ENCODE results near the gene ITSN1.

GRCh38 chr21:33897739-33898138 is 255.4 kb downstream of the ITSN1 start:
- TF ChIP-seq CTCF (IDR thresholded peaks at IDR 0.05), result no peak
- no peak for TF ChIP-seq POLR2AphosphoS5 (IDR thresholded peaks at IDR 0.05)
- TF ChIP-seq POLR2A (IDR thresholded peaks at IDR 0.05), result no peak
- TF ChIP-seq EP300 (IDR thresholded peaks at IDR 0.05), result no peak
